Measurements from ENCODE around the gene COMT.
"Not testable (repeated sequence)": the region's sequence is repeated elsewhere in the genome, so short reads cannot be mapped to it uniquely, and the experiment has no call there.

COMT gene

GRCh38 chr22:19909350-19910179 lies 32.0 kb upstream of the COMT start:
- peak; percentile 68 for DNase-seq

GRCh38 chr22:19910180-19910744 lies 31.3 kb upstream of the COMT start:
- DNase-seq = no peak

- no peak for DNase-seq
Observed at GRCh38 chr22:19911540-19912270, 29.9 kb upstream of the COMT start.

GRCh38 chr22:19912271-19912999 lies 29.1 kb upstream of the COMT start:
- DNase-seq = no peak

GRCh38 chr22:19913337-19913936 lies 28.1 kb upstream of the COMT start:
- no peak for DNase-seq

GRCh38 chr22:19914201-19914943 lies 27.2 kb upstream of the COMT start:
- no peak for DNase-seq

GRCh38 chr22:19915287-19915954 lies 26.2 kb upstream of the COMT start:
- DNase-seq = no peak

- no peak for DNase-seq
Observed at GRCh38 chr22:19916006-19916405, 25.6 kb upstream of the COMT start.

- no peak for DNase-seq
Observed at GRCh38 chr22:19916941-19917340, 24.6 kb upstream of the COMT start.

GRCh38 chr22:19917389-19918138 lies 24.0 kb upstream of the COMT start:
- DNase-seq = no peak

GRCh38 chr22:19918332-19919106 lies 23.1 kb upstream of the COMT start:
- DNase-seq = no peak

GRCh38 chr22:19919701-19920363 lies 21.7 kb upstream of the COMT start:
- DNase-seq = no peak

- no peak for DNase-seq
Observed at GRCh38 chr22:19921544-19922081, 20.0 kb upstream of the COMT start.

GRCh38 chr22:19923914-19924513 lies 17.6 kb upstream of the COMT start:
- DNase-seq = no peak

- DNase-seq = not testable (repeated sequence)
Observed at GRCh38 chr22:19926028-19926427, 15.5 kb upstream of the COMT start.

GRCh38 chr22:19927696-19928095 lies 13.9 kb upstream of the COMT start:
- no peak for DNase-seq

- no peak for DNase-seq
Observed at GRCh38 chr22:19928207-19928606, 13.4 kb upstream of the COMT start.
